Activated CD8-positive, alpha-beta memory T cell treated with anti-CD3 and anti-CD28 coated beads, Interleukin-2, amount 50 U/mL, for 24 hours (primary cell): ENCODE measurements around the gene TMEM221.

Experiments used
- DNase-seq: peaks from one replicate; pipeline ENCODE4 v3.0.0-alpha.2; 2020; ENCODE audit errors: extremely low read depth

The TMEM221 gene

DNA sequence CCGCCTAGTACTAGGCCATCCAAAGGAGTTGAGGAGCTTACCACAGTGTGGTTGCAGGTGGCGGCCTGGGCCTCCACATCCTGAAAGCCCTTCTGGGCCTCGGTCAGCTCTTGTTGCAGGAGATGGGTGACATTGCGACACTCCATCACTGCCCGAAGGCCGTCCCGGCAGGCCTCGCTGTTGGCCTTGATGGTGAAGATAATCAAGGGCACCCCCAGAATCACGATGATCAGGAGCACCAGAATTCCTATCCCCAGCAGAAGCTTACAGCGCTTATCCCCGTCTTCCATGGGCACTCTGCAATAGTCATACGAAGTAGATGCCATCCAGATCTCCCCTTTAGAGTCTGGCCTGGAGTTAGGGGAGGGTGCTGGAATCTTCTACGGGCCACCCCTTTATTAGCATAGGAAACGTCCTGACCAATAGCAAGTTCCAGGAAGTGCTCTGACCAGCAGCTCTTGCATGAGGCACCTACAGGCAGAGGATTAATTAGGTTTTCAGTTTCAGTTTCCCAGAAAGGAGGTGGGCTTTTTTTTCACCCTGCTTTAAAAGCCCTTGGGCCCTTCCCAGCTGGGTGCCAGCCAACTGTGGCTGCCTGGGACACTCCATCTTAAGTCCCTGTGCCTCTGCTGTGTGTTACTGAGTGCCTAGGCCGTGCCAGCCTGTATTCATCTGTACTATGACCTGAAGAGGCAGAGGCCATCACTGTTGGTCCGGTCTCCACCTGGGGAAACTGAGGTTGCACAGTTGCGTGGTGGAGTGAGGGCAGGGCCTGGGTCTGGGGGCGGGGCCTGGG is 43.0 kb downstream of the TMEM221 start, which contains the start of gene BST2:
Gene BST2 (minus strand): TSS at position 381 of the 796 bp plus-strand sequence. CDS start 55 bp downstream, at position 326.
- no peak for DNase-seq

DNA sequence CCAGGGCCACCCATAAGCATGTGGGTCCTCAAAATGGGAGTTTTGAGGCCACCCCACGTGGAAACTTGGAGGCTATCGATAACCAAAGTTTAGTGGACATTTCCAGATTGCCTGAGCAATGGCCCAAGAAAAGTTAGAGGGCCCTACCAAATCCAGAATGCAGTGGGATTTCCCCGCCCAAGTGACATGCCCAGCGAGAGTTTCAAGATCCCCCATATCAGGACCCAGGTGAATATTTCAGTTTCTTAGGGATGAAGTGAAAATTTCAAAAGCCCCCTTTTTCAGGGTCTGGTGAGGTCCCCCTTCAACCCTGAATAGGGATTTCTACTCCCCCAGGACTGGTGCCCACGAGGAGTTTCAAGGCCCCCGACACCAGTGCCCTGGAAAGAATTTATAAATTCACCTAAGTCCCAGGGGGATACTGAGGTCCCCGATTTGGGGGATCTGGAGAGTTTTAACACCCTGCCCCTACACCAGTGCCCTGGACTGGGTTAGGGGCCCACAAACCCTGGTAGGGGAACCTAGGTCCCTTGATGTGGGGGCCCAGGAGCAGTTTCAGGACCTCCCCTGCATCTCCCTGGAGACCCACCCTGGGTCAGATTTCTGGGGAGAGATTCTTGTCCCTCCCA is 43.7 kb downstream of the TMEM221 start:
- DNase-seq, result no peak

DNA sequence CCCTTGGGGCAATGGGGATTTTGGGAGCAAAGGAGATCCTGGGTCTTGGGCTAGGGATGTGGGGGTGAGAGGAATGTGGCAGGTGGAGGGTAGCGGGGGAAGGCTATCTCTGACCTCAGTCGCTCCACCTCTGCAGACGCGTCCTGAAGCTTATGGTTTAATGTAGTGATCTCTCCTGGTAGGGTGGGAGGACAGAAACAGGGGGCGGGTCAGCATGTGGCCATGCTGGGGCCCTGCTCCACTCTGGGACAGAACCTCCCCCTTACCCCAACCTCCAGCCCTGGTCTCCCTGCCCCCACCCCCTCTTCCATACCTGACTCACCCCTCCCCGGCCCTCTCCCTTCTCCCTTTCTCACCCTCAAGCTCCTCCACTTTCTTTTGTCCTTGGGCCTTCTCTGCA is 44.5 kb downstream of the TMEM221 start:
- no peak for DNase-seq

DNA sequence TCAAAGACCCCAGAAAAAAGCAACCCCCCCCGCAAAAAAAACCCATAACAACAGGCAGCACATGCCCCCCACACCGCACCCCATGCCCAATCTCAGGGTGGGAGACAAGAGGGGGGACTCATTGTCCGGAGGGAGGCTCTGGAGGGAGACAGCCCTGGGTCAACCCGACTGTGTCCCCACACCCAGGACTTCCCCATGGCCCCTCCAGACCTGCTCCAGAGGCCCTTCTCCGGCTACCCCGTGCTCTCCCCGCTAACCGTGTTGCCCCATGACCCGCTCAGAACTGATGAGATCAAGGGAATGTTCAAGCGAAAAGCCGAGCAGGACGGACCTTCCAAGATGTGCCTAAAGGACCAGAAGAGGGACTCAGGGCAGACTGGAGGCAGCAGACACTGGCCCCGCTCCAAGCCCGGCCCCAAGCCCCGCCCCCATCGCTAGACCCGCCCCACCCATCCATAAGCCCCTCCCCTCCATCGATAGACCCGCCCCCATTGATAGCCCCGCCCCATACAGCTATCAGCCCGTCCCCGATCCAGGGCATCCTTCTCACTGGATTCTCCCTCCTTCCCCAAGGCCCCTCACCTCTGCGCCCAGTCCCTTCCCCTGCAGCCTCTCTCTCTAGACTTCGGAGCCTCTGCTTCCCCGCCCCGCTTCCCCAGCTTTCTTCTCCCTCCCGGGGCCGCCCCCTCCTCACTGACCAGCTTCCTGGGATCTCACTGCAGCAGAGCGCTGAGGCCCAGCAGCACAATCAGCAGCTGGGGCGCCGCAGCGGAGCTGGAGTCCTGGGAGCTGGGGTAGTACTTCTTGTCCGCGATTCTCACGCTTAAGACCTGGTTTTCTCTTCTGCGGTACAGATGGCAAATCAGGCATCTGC is 45.2 kb downstream of the TMEM221 start:
- DNase-seq, result no peak

DNA sequence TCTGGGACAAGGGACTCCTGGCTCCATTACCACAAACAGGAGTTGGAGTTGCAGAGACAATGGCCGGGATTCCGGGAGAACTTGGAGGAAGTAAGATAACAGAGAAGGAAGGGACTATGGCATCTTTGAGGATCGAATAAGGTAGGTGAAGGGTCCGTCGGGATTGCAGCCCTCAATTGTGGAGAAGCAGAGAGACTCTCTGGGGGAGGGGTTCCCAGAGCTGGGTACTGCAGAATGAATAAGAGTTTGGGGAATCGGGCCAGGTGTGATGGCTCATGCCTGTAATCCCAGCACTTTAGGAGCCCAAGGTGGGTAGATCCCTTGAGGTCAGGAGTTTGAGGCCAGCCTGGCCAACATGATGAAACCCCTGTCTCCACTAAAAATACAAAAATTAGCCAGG is 46.8 kb downstream of the TMEM221 start:
- no peak for DNase-seq

DNA sequence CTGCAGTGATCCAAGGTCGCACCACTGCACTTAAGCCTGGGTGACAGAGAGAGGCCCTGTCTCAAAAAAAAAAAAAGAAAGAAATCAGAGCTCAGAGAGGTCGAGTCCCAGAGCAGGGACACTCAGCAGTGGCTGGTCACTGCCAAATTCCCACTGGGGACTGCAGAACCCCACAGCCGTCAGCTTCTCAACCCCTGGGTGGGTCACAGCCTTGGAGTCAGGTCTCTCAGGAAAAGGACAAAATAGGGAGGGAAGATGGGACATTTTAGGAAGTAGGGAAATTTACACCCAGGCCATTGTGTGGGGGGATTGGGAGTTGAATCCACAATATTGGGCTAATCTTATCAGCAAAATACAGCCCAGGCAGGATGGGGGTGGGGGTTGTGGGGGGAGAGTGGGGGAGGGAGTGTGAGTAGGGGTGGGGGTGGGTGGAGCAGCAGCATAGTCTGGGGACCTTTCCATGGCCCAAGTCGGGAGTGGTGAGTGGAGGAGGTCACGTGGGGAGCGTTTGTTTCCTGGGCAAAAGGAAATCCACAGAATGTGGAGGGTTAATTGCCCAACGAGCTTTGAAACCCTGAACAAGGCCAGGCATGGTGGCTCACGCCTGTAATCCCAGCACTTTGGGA is 49.5 kb downstream of the TMEM221 start:
- DNase-seq, result no peak

DNA sequence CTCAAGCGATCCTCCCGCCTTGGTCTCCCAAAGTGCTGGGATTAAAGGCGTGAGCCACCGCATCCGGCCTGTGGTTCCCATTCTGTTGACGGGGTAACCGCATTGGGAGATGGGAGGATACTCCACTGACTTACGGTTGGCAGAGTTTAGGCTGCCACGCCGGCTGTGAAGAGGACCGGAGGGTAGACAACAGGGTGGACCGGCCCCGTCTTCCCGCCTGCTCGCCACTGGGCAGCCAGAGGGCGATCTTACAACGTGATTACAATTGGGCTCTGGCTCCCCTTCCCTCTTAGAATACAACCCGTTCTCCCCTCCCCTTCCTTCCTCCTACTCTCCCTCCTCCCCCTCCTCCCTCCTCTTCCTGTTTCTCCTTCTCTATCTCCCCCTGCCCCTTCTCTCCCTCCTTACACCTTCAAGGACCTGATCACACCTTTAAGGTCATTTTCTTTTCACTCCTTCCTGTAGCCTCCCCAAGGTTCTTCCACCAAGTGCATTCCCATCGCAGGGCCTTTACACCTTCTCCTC is 53.5 kb downstream of the TMEM221 start:
- no peak for DNase-seq

DNA sequence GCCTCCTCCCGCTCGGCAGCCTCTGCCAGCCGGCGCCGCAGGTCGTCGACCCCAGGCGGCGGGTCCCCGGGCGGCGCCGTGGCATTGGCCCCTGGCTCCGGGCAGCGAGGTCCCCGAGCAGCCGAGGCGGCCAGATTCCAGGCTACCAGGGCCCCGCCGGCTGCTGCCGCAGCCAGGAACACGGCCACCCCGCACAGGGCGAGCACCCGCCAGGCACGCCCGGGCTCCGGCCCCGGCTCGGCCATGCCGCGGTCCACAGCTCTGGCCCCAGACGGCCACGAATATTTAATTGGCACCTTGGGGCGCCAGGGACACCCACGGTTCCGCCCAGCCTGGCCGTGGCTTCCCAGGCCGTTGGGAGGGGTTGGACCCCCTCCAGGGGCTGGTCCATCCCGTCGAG is 54.6 kb downstream of the TMEM221 start, which contains the start of gene CCDC194:
Gene CCDC194 (minus strand): TSS at position 283 of the 400 bp plus-strand sequence. CDS start 38 bp downstream, at position 245.
- DNase-seq, result no peak

DNA sequence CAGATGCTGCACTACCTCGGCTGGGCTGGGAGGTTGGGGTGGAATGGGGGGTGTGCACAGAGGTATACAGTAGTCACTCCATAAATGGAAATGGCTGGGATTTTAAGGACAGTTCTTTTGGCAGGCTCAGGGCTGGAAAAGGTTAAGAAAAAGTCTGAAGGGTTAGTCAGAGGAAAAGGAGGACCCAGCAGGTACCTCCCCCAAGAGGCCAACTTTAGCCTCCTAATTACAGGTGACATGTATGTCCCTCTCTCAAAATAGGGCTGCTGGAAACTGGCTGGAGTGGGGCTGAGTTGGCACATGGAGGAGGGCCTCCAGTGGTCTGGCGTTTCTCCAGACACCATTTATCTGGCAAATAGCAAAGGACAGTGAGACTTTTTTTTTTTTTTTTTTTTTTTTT is 55.5 kb downstream of the TMEM221 start:
- DNase-seq, result no peak

DNA sequence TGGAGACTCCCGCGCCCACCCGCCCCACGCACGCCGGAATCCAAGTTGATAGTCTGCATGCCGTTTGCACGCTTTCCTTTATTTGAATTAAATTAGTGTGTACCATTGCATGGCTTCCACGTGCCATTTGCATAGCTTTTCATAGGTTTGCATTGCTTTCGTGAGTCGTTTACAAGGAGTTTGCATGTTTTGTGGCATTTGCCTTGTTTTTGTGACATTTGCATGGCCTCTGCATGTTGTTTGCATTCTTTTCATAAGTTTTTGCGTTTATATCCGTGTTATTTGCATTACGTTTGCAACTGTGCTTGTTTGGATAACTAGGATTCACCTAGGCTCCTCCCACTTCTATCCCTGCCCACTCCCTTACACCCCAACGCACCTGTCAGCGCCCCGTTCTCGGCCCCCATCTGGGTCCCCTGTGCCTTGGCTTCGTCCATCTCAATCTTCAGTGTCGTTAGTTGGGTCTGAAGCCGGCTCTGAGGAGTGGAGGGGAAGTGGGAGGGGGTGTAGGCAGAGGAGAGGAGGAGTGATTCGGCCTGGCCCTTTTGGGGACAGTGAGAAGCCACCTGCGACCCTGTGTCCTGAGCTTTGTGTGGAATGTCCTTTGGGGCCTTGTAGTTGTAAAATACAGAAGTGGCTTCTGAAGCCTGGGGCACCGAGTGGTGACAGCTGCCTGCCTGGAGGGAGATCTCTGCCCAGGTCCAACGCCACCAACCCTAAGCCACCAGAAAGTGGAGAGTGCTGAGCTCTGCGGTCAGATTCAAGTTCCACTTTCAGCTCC is 56.9 kb downstream of the TMEM221 start:
- no peak for DNase-seq

DNA sequence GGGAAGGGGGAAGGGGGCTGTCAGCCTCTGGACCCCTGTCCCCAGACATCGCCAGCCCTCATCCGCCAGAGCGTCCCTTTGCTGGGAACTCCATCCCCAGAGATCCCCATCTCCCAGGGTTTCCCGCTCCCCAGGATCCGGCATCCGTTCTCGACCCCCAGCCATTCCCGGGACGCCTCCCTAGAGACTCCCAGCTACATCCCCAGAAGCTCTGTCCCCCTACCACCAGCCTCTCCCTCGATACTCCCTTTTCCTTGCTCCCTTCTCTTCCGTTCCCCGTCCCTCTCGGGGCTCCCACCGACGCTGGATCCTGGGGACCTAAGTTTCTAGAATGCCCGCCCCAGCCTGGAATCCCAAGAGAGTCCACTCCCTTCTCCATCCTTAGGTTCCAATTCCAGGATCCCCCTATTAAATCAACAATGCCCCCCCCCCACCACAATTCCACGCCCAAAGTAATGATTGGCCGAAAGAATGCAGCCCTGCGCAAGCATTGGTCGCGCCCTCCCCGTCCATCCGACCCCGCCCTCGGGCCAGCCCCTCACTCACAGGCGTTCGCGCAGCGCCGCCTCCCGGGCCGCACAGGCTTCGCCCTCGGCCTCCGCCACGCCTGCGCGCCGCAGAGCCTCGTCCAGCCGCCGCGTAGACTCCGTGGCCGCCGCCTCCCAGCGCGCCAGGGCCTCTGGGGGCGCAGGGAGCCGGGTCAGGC is 57.6 kb downstream of the TMEM221 start:
- peak; percentile 80 for DNase-seq

DNA sequence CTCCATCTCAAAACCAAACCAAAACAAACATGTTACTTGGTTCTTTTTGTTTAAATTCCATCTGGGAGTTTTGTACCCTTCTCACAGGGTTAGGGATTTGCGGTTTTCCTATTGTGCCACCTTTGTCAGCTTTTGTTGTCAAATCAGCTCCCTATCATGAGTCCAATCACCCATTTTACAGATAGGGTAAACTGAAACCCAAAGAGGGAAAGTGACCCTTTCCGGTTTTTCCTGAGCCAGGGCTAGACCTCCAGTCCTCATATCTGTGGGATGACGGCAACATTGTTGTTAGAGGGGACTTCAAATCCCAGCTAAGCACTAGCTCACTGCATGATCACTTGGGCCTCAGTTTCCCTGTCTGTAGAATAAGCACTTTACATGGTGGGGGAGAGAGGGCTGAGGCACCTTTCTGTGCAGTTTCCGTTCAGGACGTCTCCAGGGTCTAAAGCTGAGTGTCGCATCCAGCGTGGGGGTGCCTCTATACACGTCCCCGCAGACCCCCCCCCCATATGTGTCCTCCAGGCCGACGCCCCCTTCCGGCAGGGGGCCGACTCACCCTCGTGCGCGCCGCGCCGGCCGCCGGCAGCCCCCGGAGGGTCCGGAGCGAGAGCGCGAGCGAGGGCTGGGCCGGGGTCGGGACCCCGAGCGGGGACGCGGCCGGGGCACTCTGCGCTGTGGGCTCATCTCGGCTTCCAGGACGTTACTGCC is 58.4 kb downstream of the TMEM221 start:
- no peak for DNase-seq

DNA sequence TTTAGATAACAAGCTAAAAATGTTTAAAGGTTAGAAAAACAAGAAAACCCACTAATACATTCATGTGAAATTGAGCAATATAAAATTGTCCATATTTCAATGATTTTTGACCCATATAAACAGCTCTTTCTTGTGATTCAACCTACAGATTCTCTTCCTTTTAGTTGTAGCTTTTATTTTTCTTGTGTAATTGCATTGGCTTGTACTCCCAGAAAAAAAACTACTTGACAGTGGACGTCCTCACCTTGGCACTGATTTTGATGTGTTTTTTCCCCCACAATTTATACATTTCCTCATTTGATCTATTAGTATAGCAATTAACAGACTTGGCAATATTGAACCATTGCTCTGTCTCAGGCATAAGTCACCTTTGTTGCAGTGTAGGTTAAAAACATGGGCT is 59.2 kb downstream of the TMEM221 start:
- no peak for DNase-seq

DNA sequence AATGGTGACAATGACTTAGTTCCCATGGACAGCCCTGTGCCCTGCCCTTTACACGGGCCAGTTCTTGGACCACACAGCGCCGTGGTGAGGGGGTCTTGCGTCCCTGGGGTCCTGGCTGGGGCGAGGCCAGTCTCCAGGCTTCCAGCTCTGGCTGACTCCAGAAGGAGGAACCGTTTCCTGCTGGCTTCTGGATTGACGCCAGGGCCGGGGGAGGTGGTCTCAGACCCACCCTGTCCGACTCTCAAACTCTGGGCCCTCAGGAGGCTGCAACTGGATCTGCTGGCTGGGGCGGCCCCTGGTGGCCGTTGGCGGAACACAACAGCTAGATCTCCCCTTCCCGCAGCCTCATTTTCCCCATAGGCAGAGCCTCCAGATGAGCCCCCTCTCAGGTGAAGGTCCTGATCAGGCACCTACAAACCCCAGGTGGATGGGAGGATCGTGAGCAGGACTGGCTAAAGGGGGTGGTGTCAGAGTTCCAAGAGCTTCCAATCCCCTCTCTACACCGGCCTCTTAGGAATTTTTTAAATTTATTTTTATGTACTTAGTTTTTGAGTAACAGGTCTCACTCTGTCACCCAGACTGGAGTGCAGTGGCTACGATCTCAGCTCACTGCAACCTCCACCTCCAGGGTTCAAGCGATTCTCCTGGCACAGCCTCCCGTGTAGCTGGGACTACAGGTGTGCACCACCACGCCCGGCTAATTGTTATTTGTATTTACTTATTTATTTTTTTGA is 62.4 kb downstream of the TMEM221 start:
- DNase-seq, result no peak
